ENCODE measurements around the gene F3. TPM values are rescaled to one million over a fixed set of nuclear protein-coding genes. Genes with fewer than 3 reads are reported as not detected.
A peak's percentile ranks its signal among the peaks of the same experiment; 100 is the strongest.

Gene F3
- polyA plus RNA-seq, 1 donor (not counting 4 experiments of a cell fraction or from before 2014, with no cell fraction given): 1,409 TPM

- Histone ChIP-seq H3K4me2 (ENCODE audit: control insufficient read depth, extremely low read depth, insufficient read depth, low read depth, low read length) (no peak overlapping the region), H3K27ac (ENCODE audit: control insufficient read depth, insufficient read depth, low read length) (no peak overlapping the region), H2AFZ (ENCODE audit: control insufficient read depth, low read length) (no peak overlapping the region), H3K27me3 (ENCODE audit: control insufficient read depth, extremely low read depth, insufficient read depth, low read length) (no peaks in the 10 kb centered on the region), H3K79me2 (ENCODE audit: control insufficient read depth, insufficient read depth, low read length) (peaks cover 31% of the 10 kb centered on the region), H3K4me1 (ENCODE audit: control insufficient read depth, extremely low read depth, insufficient read depth, low read length) (peaks cover 7% of the 10 kb centered on the region), H3K36me3 (ENCODE audit: control insufficient read depth in 2 of 2, extremely low read depth in 1 of 2, insufficient read depth in 2 of 2, low read length in 2 of 2) (peaks cover 51 to 78% of the 10 kb centered on the region in 2 experiments), H3K9me3 (ENCODE audit: control insufficient read depth, low read depth, low read length) (no peaks in the 10 kb centered on the region), H4K20me1 (ENCODE audit: control insufficient read depth, extremely low read depth, insufficient read depth, low read length) (peaks cover 56% of the 10 kb centered on the region), H3K4me3 (ENCODE audit: control insufficient read depth in 2 of 3, extremely low read depth in 1 of 3, insufficient read depth in 2 of 3, low read depth in 1 of 3, low read length in 3 of 3) (no peak overlapping the region), H3K9me1 (ENCODE audit: control insufficient read depth, extremely low read depth, insufficient read depth, low read length) (no peaks in the 10 kb centered on the region), H3K9ac (ENCODE audit: control insufficient read depth, extremely low read depth, insufficient read depth, low read length) (no peak overlapping the region)
- no peak for DNase-seq (ENCODE audit: low read depth, low spot score)
- TF ChIP-seq EZH2 (IDR thresholded peaks at IDR 0.05; ENCODE audit: low read length) (no peak), CTCF (optimal IDR thresholded peaks at IDR 0.05 in 1 of 3, IDR thresholded peaks at IDR 0.05 in 1 of 3, conservative IDR thresholded peaks at IDR 0.05 in 1 of 3; ENCODE audit: extremely low read depth in 1 of 3, insufficient read depth in 2 of 3, low read length in 3 of 3) (no peak)
- dilution Hi-C loops (cut with MboI; ENCODE audit: extremely low pct_ligation_motif_present, low sequenced_read_pairs): no loop called here
- FAIRE-seq: no peak
These were observed 6.5 kb downstream of the F3 start for GRCh38 chr1:94535095-94535494.

GRCh38 chr1:94532077-94532476 is 9.5 kb downstream of the F3 start:
- Histone ChIP-seq H3K9me3 (ENCODE audit: control insufficient read depth, low read depth, low read length) (no peaks in the 10 kb centered on the region), H3K9me1 (ENCODE audit: control insufficient read depth, extremely low read depth, insufficient read depth, low read length) (no peaks in the 10 kb centered on the region), H3K4me1 (ENCODE audit: control insufficient read depth, extremely low read depth, insufficient read depth, low read length) (no peaks in the 10 kb centered on the region), H3K27me3 (ENCODE audit: control insufficient read depth, extremely low read depth, insufficient read depth, low read length) (no peaks in the 10 kb centered on the region), H3K79me2 (ENCODE audit: control insufficient read depth, insufficient read depth, low read length) (peaks cover 4% of the 10 kb centered on the region), H3K4me2 (ENCODE audit: control insufficient read depth, extremely low read depth, insufficient read depth, low read depth, low read length) (no peak overlapping the region), H2AFZ (ENCODE audit: control insufficient read depth, low read length) (no peak overlapping the region), H3K9ac (ENCODE audit: control insufficient read depth, extremely low read depth, insufficient read depth, low read length) (no peak overlapping the region), H3K27ac (ENCODE audit: control insufficient read depth, insufficient read depth, low read length) (peak overlapping the region; percentile 3), H3K4me3 (ENCODE audit: control insufficient read depth in 2 of 3, extremely low read depth in 1 of 3, insufficient read depth in 2 of 3, low read depth in 1 of 3, low read length in 3 of 3) (no peak overlapping the region), H3K36me3 (ENCODE audit: control insufficient read depth in 2 of 2, extremely low read depth in 1 of 2, insufficient read depth in 2 of 2, low read length in 2 of 2) (peaks cover 33 to 56% of the 10 kb centered on the region in 2 experiments), H4K20me1 (ENCODE audit: control insufficient read depth, extremely low read depth, insufficient read depth, low read length) (peaks cover 36% of the 10 kb centered on the region)
- dilution Hi-C loops (cut with MboI; ENCODE audit: extremely low pct_ligation_motif_present, low sequenced_read_pairs): no loop called here
- peak in 1 of 3 experiments; percentile 15 for TF ChIP-seq CTCF (optimal IDR thresholded peaks at IDR 0.05 in 1 of 3, IDR thresholded peaks at IDR 0.05 in 1 of 3, conservative IDR thresholded peaks at IDR 0.05 in 1 of 3; ENCODE audit: extremely low read depth in 1 of 3, insufficient read depth in 2 of 3, low read length in 3 of 3)
- no peak for TF ChIP-seq EZH2 (IDR thresholded peaks at IDR 0.05; ENCODE audit: low read length)
- no peak for DNase-seq (ENCODE audit: low read depth, low spot score)
- peak; percentile 60 for FAIRE-seq
